HAP-1 (cell line): ENCODE results near the gene DDX25.
"Not testable (repeated sequence)": the region's sequence is repeated elsewhere in the genome, so short reads cannot be mapped to it uniquely, and the experiment has no call there.

ENCODE experiments used
- DNase-seq, 2 experiments: peaks; one replicate each; pipeline ENCODE4 v3.0.0-alpha.2; 2016 to 2020; ENCODE audit warnings: low spot score in 2 of 2
- H3K27me3 ChIP-seq: fragments of 250-450 bp; sonication (Bioruptor Pico); 2 replicates; pipeline ENCODE4 v1.5.1; 2020; ENCODE audit warnings: low read depth, mild to moderate bottlenecking, moderate library complexity
- H3K36me3 ChIP-seq: fragments of 250-450 bp; sonication (Bioruptor Pico); replicated peaks from 2 replicates; pipeline ENCODE4 v1.5.1; 2020; ENCODE audit warnings: mild to moderate bottlenecking
- H3K4me1 ChIP-seq: fragments of 250-450 bp; sonication (Bioruptor Pico); 2 replicates; pipeline ENCODE4 v1.5.1; 2020; ENCODE audit warnings: mild to moderate bottlenecking
- H3K4me3 ChIP-seq: fragments of 250-450 bp; sonication (Bioruptor Pico); 2 replicates; pipeline ENCODE4 v1.5.1; 2020; ENCODE audit warnings: mild to moderate bottlenecking, moderate library complexity
- H3K9me3 ChIP-seq: fragments of 250-450 bp; sonication (Bioruptor Pico); 2 replicates; pipeline ENCODE4 v1.5.1; 2020; ENCODE audit warnings: mild to moderate bottlenecking, moderate library complexity
- in situ Hi-C: fragments of 300-500 bp; cut with MboI; formaldehyde crosslinking; loops from 3 replicates; pipeline ENCODE4 v1.14.3; 2020; ENCODE audit warnings: low sequenced_read_pairs, inconsistent platforms, mixed read lengths

DDX25 gene

DNA sequence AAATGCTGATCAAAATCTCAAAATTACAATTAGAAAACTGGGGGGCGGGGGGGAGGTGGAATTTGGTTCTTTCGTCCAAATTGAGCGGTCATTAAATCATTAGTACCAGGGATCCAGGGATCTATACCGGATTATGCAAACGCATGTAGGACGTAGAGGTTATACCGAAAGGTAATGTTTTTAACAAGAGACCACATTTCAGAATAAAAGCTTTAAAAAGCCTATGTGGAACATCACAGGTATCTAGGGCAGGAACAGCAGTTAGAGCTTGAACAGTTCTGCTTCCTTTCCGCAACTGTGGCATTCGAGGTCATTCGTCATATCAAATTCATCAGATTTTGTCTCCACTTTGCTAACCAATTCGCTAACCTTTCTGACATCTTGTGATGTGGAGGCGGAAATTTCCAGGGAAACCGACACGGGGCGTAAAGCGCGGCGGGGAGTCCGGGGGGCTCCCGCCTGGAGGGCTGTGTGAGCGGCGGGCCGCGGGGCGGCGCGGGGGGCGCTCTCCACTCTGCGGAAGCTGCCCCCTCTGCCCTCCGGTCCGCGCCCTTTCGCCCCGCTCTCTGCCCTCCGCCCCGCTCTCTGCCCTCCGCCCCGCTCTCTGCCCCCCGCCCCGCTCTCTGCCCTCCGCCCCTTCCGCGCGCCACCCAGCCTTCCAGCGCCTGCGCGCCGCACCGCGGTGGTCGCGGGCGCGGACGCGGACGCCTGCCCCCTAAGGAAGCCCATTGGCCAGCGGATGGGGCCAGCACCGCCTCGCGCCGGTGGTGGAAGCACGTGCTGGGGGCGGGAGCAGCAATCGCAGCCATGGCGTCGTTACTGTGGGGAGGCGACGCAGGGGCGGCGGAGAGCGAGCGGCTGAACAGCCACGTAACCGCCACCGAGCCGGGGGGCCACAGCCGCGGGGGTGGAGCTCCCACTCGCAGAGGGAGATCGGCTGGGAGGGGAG is at the start of gene DDX25:
Gene DDX25 (plus strand): TSS at position 798 of the 949 bp plus-strand sequence. CDS start 10 bp downstream, at position 808.
- DNase-seq = peak; percentile 45 to 76
- H3K27me3 ChIP-seq = peaks cover 5% of the 10 kb centered on the region
- peaks cover 6% of the 10 kb centered on the region; the same call in 1 of the 2 replicates for H3K4me1 ChIP-seq
- H3K36me3 ChIP-seq = peaks cover 13% of the 10 kb centered on the region
- in situ Hi-C loops = no loop called here
- no peaks in the 10 kb centered on the region for H3K9me3 ChIP-seq
- H3K4me3 ChIP-seq = peak within 1 kb of the TSS; percentile 47

DNA sequence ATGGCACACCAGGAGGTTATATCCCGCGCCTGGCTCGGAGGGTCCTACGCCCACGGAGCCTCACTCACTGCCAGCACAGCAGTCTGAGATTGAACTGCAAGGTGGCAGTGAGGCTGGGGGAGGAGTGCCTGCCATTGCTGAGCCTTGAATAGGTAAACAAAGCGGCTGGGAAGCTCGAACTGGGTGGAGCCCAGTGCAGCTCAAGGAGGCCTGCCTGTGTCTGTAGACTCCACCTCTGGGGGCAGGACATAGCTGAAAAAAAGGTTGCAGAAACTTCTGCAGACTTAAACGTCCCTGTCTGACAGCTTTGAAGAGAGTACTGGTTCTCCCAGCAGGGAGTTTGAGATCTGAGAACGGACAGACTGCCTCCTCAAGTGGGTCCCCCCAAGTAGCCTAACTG is 46.6 kb upstream of the DDX25 start:
- in situ Hi-C loops = loop anchor here (25.0 kb wide), 1 partner anchor 170 kb away; the partner anchor contains the start of gene ACRV1
- H3K4me1 ChIP-seq, H3K9me3 ChIP-seq, DNase-seq, H3K27me3 ChIP-seq, H3K36me3 ChIP-seq, H3K4me3 ChIP-seq: not testable (repeated sequence)

DNA sequence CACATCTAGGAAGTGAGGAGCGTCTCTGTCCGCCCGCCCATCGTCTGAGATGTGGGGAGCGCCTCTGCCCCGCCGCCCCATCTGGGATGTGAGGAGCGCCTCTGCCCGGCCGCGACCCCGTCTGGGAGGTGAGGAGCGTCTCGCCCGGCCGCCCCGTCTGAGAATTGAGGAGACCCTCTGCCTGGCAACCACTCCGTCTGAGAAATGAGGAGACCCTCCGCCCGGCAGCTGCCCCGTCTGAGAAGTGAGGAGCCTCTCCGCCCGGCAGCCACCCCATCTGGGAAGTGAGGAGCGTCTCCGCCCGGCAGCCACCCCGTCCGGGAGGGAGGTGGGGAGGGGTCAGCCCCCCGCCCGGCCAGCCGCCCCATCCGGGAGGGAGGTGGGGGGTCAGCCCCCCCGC is 41.5 kb upstream of the DDX25 start:
- H3K4me1 ChIP-seq, H3K27me3 ChIP-seq, H3K9me3 ChIP-seq, DNase-seq, H3K4me3 ChIP-seq, H3K36me3 ChIP-seq: not testable (repeated sequence)
- in situ Hi-C loops = loop anchor here (25.0 kb wide), 1 partner anchor 175 kb away; the partner anchor contains the start of gene ACRV1

DNA sequence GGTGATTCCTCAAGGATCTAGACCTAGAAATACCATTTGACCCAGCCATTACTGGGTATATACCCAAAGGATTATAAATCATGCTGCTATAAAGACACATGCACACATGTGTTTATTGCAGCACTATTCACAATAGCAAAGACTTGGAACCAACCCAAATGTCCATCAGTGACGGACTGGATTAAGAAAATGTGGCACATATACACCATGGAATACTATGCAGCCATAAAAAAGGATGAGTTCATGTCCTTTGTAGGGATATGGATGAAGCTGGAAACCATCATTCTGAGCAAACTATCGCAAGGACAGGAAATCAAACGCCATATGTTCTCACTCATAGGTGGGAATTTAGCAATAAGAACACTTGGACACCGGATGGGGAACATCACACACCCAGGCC is 39.0 kb upstream of the DDX25 start:
- in situ Hi-C loops = loop anchor here (25.0 kb wide), 1 partner anchor 178 kb away; the partner anchor contains the start of gene ACRV1
- H3K36me3 ChIP-seq, H3K9me3 ChIP-seq, H3K27me3 ChIP-seq, H3K4me3 ChIP-seq, DNase-seq, H3K4me1 ChIP-seq: not testable (repeated sequence)

DNA sequence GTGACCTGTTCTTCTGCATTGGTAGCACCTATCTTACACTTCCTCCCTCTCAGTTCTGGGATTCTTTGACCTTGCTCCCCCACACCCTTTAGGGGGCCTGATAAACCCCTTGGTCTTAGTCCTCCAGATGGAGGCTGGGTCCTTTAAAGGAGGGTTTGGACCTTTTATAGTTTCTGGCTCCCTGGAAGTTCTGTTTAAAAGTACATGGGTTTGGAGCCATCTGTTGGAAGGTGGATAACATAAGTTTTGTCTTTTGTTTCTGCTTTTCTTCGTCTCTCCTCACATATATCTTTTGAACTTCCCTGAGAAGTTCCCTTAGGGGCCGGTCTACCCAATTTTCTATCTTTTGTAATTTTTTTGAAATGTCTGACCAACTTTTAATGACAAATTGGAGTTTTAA is 34.8 kb upstream of the DDX25 start:
- Histone ChIP-seq H3K27me3 (0 out of 2 replicates have a peak, but pooled peaks cover 4% of the 10 kb centered on the region), H3K4me1 (no peaks in the 10 kb centered on the region), H3K36me3 (no peaks in the 10 kb centered on the region), H3K9me3 (no peaks in the 10 kb centered on the region), H3K4me3 (no peak overlapping the region)
- no peak for DNase-seq
- in situ Hi-C loops = loop anchor here (25.0 kb wide), 1 partner anchor 182 kb away; the partner anchor contains the start of gene ACRV1

DNA sequence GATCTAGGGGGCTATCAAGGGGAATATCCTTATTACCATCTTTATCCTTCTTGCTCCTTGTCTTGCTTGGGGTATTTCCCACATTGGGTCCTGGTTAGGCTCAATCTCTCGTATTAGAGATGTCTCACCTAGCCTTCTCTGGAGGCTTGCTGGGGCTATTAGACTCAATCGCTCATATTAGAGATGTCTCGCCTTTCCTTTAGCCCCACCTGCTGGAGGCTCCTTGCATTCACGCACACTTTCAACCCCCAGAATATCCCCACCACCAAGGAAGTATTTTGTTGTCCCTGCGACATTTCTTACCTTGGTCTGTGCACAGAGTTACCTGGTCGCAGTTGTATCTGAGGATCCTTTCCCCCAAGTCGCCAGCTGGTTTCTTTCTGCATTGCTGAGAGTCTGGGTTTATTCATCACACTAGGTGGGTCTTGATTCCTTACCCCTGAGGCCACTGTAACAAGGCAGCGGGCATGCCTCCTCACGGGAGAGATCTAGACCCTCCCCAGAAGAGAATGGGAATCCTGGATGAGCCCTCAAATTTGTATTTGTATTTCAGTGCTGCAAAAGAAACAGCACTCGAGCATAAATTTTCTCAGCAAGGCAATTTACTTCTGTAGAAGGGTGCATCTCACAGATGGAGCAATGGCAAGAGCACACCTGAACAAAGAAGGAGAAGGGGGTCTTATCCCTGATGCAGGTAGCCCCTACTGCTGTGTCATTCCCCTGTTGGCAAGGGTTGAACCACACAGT is 32.7 kb upstream of the DDX25 start:
- H3K9me3 ChIP-seq = no peaks in the 10 kb centered on the region
- H3K4me3 ChIP-seq = no peak overlapping the region
- DNase-seq = peak; percentile 42 to 76
- 0 out of 2 replicates have a peak, but pooled peaks cover 4% of the 10 kb centered on the region for H3K27me3 ChIP-seq
- no peaks in the 10 kb centered on the region for H3K4me1 ChIP-seq
- no peaks in the 10 kb centered on the region for H3K36me3 ChIP-seq
- in situ Hi-C loops = loop anchor here (25.0 kb wide), 1 partner anchor 184 kb away; the partner anchor contains the start of gene ACRV1

DNA sequence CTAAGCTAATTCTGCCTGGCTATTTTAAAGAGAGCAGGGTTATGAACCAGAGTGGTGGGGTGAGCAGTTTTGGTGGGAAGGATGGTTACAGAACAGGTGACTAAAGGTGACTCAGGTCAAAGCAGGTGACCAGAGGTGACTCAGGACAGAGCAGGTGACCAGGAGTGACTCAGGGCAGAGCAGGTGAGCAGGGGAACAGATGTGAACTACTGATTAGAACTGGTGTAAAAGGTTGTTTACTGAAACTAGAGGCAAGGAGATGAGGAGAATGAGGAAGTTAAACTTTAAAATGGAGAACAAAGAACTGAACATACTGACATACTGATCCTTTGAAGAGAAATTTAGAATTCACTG is 32.2 kb upstream of the DDX25 start:
- DNase-seq = no peak
- H3K4me3 ChIP-seq = no peak overlapping the region
- in situ Hi-C loops = loop anchor here (25.0 kb wide), 1 partner anchor 185 kb away; the partner anchor contains the start of gene ACRV1
- no peaks in the 10 kb centered on the region for H3K4me1 ChIP-seq
- H3K27me3 ChIP-seq = 0 out of 2 replicates have a peak, but pooled peaks cover 4% of the 10 kb centered on the region
- H3K36me3 ChIP-seq = no peaks in the 10 kb centered on the region
- no peaks in the 10 kb centered on the region for H3K9me3 ChIP-seq

DNA sequence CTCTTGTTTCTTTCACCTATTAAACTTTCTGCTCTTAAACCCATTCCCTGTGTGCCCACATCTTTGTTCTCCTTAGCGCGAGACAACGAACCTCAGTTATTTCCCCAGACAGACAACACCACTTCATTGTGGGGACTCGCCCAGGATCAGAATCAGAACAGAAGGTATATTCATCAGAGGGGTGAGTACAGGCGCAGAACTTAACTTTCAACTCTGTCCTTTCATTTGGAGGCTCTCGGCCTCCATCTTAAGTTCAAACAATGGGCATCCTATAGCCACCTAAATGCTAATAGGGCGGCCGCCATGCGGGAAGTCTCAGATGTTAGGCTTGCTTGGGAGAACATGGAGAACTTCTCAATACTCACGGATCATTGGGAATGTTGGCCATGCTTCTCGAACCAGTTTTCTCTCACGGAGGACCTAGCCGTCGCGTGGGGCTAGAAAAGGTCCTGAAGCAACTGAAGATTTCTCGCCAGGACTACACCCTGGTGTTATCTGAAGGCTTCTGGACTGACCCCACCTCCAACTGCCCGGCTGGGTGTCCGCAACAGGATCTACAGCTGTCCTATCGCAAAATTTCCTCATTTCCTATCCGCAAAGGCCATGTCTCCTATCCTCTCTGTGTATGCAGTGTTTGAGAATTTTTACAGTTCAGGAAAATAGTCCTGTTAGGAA is 30.3 kb upstream of the DDX25 start:
- H3K27me3 ChIP-seq = peaks cover 16% of the 10 kb centered on the region
- H3K36me3 ChIP-seq = no peaks in the 10 kb centered on the region
- no peaks in the 10 kb centered on the region for H3K9me3 ChIP-seq
- no peaks in the 10 kb centered on the region for H3K4me1 ChIP-seq
- H3K4me3 ChIP-seq = no peak overlapping the region
- no peak for DNase-seq
- in situ Hi-C loops = loop anchor here (25.0 kb wide), 1 partner anchor 187 kb away; the partner anchor contains the start of gene ACRV1

DNA sequence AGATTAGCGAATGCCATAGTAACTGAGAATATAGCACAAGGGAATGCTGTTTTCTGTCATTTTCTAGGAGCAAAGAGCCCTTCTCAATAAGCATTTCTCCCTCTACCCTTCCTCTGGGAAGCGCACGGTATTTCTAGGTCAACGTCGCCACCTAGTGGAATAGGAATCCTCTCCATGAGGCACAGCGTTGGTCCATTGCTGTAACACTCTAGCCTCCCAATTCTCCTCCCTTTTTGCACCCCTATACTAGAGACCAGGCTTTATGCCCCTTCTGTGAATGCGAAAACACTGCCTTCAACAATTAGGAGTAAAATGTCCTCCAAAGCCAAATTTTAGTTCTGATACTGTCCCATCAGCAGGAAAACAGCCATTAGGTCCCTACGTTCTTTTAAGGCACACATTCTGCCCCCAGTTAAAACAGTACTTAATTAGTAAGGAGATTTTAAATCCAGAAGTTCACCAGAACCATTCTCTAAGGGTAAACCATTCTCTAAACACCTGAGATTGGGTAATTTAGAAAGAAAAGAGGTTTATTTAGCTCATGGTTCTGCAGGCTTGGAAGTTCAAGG is 29.7 kb upstream of the DDX25 start:
- no peaks in the 10 kb centered on the region for H3K4me1 ChIP-seq
- H3K4me3 ChIP-seq = no peak overlapping the region
- no peaks in the 10 kb centered on the region for H3K9me3 ChIP-seq
- DNase-seq = peak; percentile 74 to 81
- H3K27me3 ChIP-seq = peaks cover 20% of the 10 kb centered on the region
- in situ Hi-C loops = loop anchor here (25.0 kb wide), 2 partner anchors 187 to 912 kb away; partner anchors contain the start of genes ACRV1 and CCDC15
- H3K36me3 ChIP-seq = no peaks in the 10 kb centered on the region

DNA sequence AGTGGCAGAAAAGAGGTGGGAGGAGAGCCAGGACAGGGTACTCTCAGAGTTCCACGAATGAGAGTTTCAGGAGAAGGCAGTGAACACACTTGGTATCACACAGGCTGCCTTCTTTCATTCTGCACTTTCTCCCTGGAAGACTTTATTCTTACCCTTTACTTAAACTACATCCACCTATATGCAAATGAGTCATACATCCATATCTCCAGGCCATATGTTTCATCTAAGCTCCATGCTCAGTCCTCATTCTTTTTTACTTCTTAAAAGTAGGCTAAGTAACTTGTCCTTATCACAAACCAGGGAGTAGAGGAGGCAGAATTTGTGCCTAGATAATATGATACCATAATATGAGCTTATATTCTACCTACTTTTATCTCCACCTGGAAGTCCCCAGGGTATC is 23.0 kb upstream of the DDX25 start:
- H3K36me3 ChIP-seq = no peaks in the 10 kb centered on the region
- in situ Hi-C loops = loop anchor here (25.0 kb wide), 1 partner anchor 919 kb away; the partner anchor contains the start of gene CCDC15
- H3K4me1 ChIP-seq = no peaks in the 10 kb centered on the region
- DNase-seq = no peak
- H3K27me3 ChIP-seq = peaks cover 33% of the 10 kb centered on the region
- H3K9me3 ChIP-seq = 0 out of 2 replicates have a peak, but pooled peaks cover 2% of the 10 kb centered on the region
- no peak overlapping the region for H3K4me3 ChIP-seq

DNA sequence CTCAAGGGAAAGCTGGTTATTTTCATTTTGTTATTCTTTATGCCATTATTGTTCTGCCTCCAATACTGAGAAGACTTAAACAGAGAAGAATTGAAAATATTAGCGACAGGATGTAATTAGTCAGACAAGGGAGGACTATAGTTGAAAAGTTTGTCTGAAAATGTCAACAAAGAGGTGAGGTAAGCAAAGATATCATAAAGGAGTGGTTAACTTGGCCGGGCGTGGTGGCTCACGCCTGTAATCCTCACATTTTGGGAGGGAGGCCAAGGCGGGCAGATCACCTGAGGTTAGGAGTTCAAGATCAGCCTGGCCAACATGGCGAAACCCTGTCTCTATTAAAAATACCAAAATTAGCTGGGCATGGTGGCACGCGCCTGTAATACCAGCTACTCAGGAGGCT is 20.9 kb upstream of the DDX25 start:
- Histone ChIP-seq H3K9me3 (0 out of 2 replicates have a peak, but pooled peaks cover 2% of the 10 kb centered on the region), H3K4me3 (no peak overlapping the region), H3K36me3 (no peaks in the 10 kb centered on the region), H3K27me3 (peaks cover 27% of the 10 kb centered on the region), H3K4me1 (peaks cover 3% of the 10 kb centered on the region; the same call in 1 of the 2 replicates)
- DNase-seq = no peak
- in situ Hi-C loops = loop anchor here (25.0 kb wide), 1 partner anchor 921 kb away; the partner anchor contains the start of gene CCDC15

DNA sequence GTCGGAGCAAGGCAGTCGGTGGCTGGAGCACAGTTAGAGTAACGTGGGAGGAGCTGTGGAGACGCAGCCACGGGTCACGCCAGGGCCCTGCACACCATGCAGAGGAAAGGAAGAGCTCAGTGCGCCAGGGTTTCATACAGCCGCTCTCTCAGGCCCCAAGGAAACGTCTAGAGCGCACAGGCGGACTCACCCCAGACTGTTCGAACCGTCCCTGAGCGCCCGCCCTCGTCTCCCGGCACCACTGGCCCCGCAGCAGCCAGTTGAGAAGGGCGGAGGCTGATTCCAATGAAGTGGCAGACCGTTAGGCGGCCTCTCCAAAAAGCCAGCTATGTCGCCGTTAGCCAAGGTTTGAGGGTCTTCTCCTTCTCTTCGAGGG is 17.3 kb upstream of the DDX25 start:
- DNase-seq = no peak
- Histone ChIP-seq H3K4me3 (peak overlapping the region; percentile 53), H3K27me3 (no peaks in the 10 kb centered on the region; the same call in 1 of the 2 replicates), H3K36me3 (no peaks in the 10 kb centered on the region; the same call in 1 of the 2 replicates), H3K4me1 (peaks cover 7% of the 10 kb centered on the region), H3K9me3 (0 out of 2 replicates have a peak, but pooled peaks cover 2% of the 10 kb centered on the region)
- in situ Hi-C loops = loop anchor here (25.0 kb wide), 1 partner anchor 925 kb away; the partner anchor contains the start of gene CCDC15
